Measurements from ENCODE around the gene MMAA.
"Not testable (repeated sequence)": the region's sequence is repeated elsewhere in the genome, so short reads cannot be mapped to it uniquely, and the experiment has no call there.

Gene MMAA

GRCh38 chr4:145679991-145680455, 60.8 kb downstream of the MMAA start, which contains the start of gene C4orf51:
Gene C4orf51 (plus strand): TSS chr4:145680146. CDS start chr4:145680204, 58 bp downstream.
- H3K4me3 ChIP-seq (ENCODE audit: extremely low read depth, insufficient read depth, low read length, poor library complexity, severe bottlenecking), result no peak within 1 kb of the TSS
- H3K4me1 ChIP-seq (ENCODE audit: control insufficient read depth, insufficient read depth, low read length, poor library complexity, severe bottlenecking), result peaks cover 11% of the 10 kb centered on the region
- H3K9me3 ChIP-seq (ENCODE audit: control insufficient read depth, low read length), result peaks cover 9% of the 10 kb centered on the region
- 81 to 86% methylated on average over 6 of the region's 6 CpGs for WGBS, 2 experiments (ENCODE audit: insufficient coverage in 2 of 2)
- no peaks in the 10 kb centered on the region for H3K36me3 ChIP-seq (ENCODE audit: control insufficient read depth, insufficient read depth, low read length)
- peak within 1 kb of the TSS; percentile 97 for H3K27ac ChIP-seq (ENCODE audit: low read depth, low read length, severe bottlenecking)

DNA sequence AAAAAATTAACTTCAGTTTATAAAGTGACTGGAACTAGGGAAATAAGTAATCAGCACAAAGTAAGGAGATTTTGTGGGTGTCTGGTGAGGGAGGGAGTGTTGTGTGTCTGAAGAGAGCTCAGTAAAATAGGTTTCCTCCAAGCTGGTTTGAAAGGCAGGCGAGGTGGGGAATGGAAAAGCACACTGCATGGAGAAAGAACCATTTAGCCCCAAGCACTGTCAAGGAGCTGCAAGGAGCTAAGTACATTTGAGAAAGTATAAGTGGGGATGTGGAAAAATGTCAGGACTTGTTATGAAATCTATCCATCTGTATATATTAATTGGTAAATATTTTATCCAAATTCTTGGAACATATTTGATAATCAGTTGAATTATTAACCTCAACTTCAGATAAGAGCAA, 61.7 kb downstream of the MMAA start:
- Histone ChIP-seq H3K27ac (ENCODE audit: low read depth, low read length, severe bottlenecking) (peak overlapping the region; percentile 97), H3K36me3 (ENCODE audit: control insufficient read depth, insufficient read depth, low read length) (no peaks in the 10 kb centered on the region), H3K9me3 (ENCODE audit: control insufficient read depth, low read length) (peaks cover 9% of the 10 kb centered on the region), H3K4me1 (ENCODE audit: control insufficient read depth, insufficient read depth, low read length, poor library complexity, severe bottlenecking) (peaks cover 11% of the 10 kb centered on the region), H3K4me3 (ENCODE audit: extremely low read depth, insufficient read depth, low read length, poor library complexity, severe bottlenecking) (no peak overlapping the region)
- 100% methylated on average over 1 of the region's 1 CpG for WGBS, 2 experiments (ENCODE audit: insufficient coverage in 2 of 2)

- H3K36me3 ChIP-seq (ENCODE audit: control insufficient read depth, insufficient read depth, low read length), result no peaks in the 10 kb centered on the region
- H3K4me3 ChIP-seq (ENCODE audit: extremely low read depth, insufficient read depth, low read length, poor library complexity, severe bottlenecking), result no peak overlapping the region
These were observed 62.3 kb downstream of the MMAA start for GRCh38 chr4:145681518-145681917.

GRCh38 chr4:145681956-145682355, 62.8 kb downstream of the MMAA start:
- Histone ChIP-seq H3K4me3 (ENCODE audit: extremely low read depth, insufficient read depth, low read length, poor library complexity, severe bottlenecking) (no peak overlapping the region), H3K9me3 (ENCODE audit: control insufficient read depth, low read length) (peaks cover 9% of the 10 kb centered on the region), H3K36me3 (ENCODE audit: control insufficient read depth, insufficient read depth, low read length) (no peaks in the 10 kb centered on the region), H3K27ac (ENCODE audit: low read depth, low read length, severe bottlenecking) (no peak overlapping the region), H3K4me1 (ENCODE audit: control insufficient read depth, insufficient read depth, low read length, poor library complexity, severe bottlenecking) (peaks cover 11% of the 10 kb centered on the region)
- no CpG with 5 or more reads among the region's 1 CpG for WGBS, 2 experiments (ENCODE audit: insufficient coverage in 2 of 2)

More at GRCh38 chr4:145681518-145681917, 62.3 kb downstream of the MMAA start:
- Histone ChIP-seq H3K27ac (ENCODE audit: low read depth, low read length, severe bottlenecking) (no peak overlapping the region), H3K9me3 (ENCODE audit: control insufficient read depth, low read length) (peaks cover 9% of the 10 kb centered on the region), H3K4me1 (ENCODE audit: control insufficient read depth, insufficient read depth, low read length, poor library complexity, severe bottlenecking) (peaks cover 11% of the 10 kb centered on the region)

- no peaks in the 10 kb centered on the region for H3K4me1 ChIP-seq (ENCODE audit: control insufficient read depth, insufficient read depth, low read length, poor library complexity, severe bottlenecking)
- H3K9me3 ChIP-seq (ENCODE audit: control insufficient read depth, low read length), result no peaks in the 10 kb centered on the region
- WGBS, 2 experiments (ENCODE audit: insufficient coverage in 2 of 2), result no CpG with 5 or more reads among the region's 2 CpGs
These were observed 67.8 kb downstream of the MMAA start for GRCh38 chr4:145686991-145687390.

GRCh38 chr4:145690610-145691009, 71.4 kb downstream of the MMAA start:
- Histone ChIP-seq H3K36me3 (ENCODE audit: control insufficient read depth, insufficient read depth, low read length) (no peaks in the 10 kb centered on the region), H3K9me3 (ENCODE audit: control insufficient read depth, low read length) (no peaks in the 10 kb centered on the region), H3K27ac (ENCODE audit: low read depth, low read length, severe bottlenecking) (no peak overlapping the region), H3K4me3 (ENCODE audit: extremely low read depth, insufficient read depth, low read length, poor library complexity, severe bottlenecking) (no peak overlapping the region), H3K4me1 (ENCODE audit: control insufficient read depth, insufficient read depth, low read length, poor library complexity, severe bottlenecking) (no peaks in the 10 kb centered on the region)
- WGBS, 2 experiments (ENCODE audit: insufficient coverage in 2 of 2), result 100% methylated on average over 1 of the region's 3 CpGs; no CpG with 5 or more reads in 1 of the 2 experiments

More at GRCh38 chr4:145686991-145687390, 67.8 kb downstream of the MMAA start:
- no peak overlapping the region for H3K4me3 ChIP-seq (ENCODE audit: extremely low read depth, insufficient read depth, low read length, poor library complexity, severe bottlenecking)
- H3K36me3 ChIP-seq (ENCODE audit: control insufficient read depth, insufficient read depth, low read length), result no peaks in the 10 kb centered on the region
- H3K27ac ChIP-seq (ENCODE audit: low read depth, low read length, severe bottlenecking), result no peak overlapping the region

GRCh38 chr4:145691416-145691815, 72.2 kb downstream of the MMAA start:
- not testable (repeated sequence) for H3K4me1 ChIP-seq (ENCODE audit: control insufficient read depth, insufficient read depth, low read length, poor library complexity, severe bottlenecking); H3K4me3 ChIP-seq (ENCODE audit: extremely low read depth, insufficient read depth, low read length, poor library complexity, severe bottlenecking); H3K27ac ChIP-seq (ENCODE audit: low read depth, low read length, severe bottlenecking); H3K9me3 ChIP-seq (ENCODE audit: control insufficient read depth, low read length); H3K36me3 ChIP-seq (ENCODE audit: control insufficient read depth, insufficient read depth, low read length)
- WGBS, 2 experiments (ENCODE audit: insufficient coverage in 2 of 2), result 89 to 100% methylated on average over 1 of the region's 2 CpGs

DNA sequence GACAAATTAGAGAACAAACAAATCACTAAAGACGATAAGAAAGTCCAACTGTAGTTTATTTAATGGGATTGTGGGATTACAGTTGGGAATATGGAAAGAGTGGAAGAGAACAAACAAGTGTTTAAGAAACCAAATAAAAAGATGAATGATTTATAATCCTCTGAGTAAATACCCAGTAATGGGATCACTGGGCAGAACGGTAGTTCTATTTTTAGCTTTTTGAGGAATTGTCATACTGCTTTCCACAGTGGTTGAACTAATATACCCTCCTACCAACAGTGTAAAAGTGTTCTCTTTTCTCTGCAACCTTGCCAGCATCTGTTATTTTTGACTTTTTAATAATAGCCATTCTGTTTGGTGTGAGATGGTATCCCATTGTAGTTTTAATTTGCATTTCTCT, 75.7 kb downstream of the MMAA start:
- Histone ChIP-seq H3K27ac (ENCODE audit: low read depth, low read length, severe bottlenecking) (no peak overlapping the region), H3K9me3 (ENCODE audit: control insufficient read depth, low read length) (no peaks in the 10 kb centered on the region), H3K4me3 (ENCODE audit: extremely low read depth, insufficient read depth, low read length, poor library complexity, severe bottlenecking) (no peak overlapping the region), H3K36me3 (ENCODE audit: control insufficient read depth, insufficient read depth, low read length) (no peaks in the 10 kb centered on the region), H3K4me1 (ENCODE audit: control insufficient read depth, insufficient read depth, low read length, poor library complexity, severe bottlenecking) (no peaks in the 10 kb centered on the region)
- WGBS, 2 experiments (ENCODE audit: insufficient coverage in 2 of 2), result no CpG with 5 or more reads among the region's 2 CpGs

DNA sequence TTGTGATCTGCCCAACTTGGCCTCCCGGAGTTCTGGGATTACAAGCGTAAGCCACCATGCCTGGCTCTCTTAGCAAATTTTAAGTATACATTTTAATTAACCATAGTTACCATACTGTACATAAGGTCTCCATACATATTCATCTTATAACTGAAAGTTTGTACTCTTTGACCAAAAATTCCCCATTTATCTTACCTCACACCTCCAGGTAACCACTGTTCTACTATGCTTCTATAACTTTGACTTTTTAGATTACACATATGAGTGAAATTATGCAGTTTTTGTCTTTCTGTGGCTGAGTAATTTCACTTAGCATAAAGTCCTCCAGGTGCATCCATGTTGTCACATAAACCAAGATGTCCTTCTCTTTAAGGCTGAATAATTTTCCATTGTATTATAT, 78.1 kb downstream of the MMAA start:
- no peaks in the 10 kb centered on the region for H3K9me3 ChIP-seq (ENCODE audit: control insufficient read depth, low read length)
- 100% methylated on average over 2 of the region's 2 CpGs; no CpG with 5 or more reads in 1 of the 2 experiments for WGBS, 2 experiments (ENCODE audit: insufficient coverage in 2 of 2)
- no peak overlapping the region for H3K4me3 ChIP-seq (ENCODE audit: extremely low read depth, insufficient read depth, low read length, poor library complexity, severe bottlenecking)
- H3K4me1 ChIP-seq (ENCODE audit: control insufficient read depth, insufficient read depth, low read length, poor library complexity, severe bottlenecking), result no peaks in the 10 kb centered on the region
- no peaks in the 10 kb centered on the region for H3K36me3 ChIP-seq (ENCODE audit: control insufficient read depth, insufficient read depth, low read length)
- no peak overlapping the region for H3K27ac ChIP-seq (ENCODE audit: low read depth, low read length, severe bottlenecking)

DNA sequence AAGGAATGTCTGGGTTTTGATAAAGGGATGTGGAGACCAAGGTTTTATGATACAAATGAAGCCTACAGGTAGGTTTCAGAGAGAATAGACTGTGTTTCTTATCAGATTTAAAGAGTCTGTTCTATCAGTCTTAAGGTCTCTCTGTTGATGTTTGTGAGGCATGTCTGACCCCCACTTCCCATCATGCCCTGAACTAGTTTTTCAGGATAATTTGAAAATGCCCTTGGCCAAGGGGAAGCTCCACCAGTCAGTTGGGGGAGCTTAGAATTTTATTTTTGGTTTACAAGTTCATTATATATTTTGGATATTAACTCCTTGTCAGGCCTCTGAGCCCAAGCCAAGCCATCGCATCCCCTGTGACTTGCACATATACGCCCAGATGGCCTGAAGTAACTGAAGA, 79.3 kb downstream of the MMAA start:
- H3K27ac ChIP-seq (ENCODE audit: low read depth, low read length, severe bottlenecking), result no peak overlapping the region
- no CpG with 5 or more reads among the region's 2 CpGs for WGBS, 2 experiments (ENCODE audit: insufficient coverage in 2 of 2)
- no peaks in the 10 kb centered on the region for H3K36me3 ChIP-seq (ENCODE audit: control insufficient read depth, insufficient read depth, low read length)
- H3K4me1 ChIP-seq (ENCODE audit: control insufficient read depth, insufficient read depth, low read length, poor library complexity, severe bottlenecking), result no peaks in the 10 kb centered on the region
- H3K9me3 ChIP-seq (ENCODE audit: control insufficient read depth, low read length), result no peaks in the 10 kb centered on the region
- H3K4me3 ChIP-seq (ENCODE audit: extremely low read depth, insufficient read depth, low read length, poor library complexity, severe bottlenecking), result no peak overlapping the region

DNA sequence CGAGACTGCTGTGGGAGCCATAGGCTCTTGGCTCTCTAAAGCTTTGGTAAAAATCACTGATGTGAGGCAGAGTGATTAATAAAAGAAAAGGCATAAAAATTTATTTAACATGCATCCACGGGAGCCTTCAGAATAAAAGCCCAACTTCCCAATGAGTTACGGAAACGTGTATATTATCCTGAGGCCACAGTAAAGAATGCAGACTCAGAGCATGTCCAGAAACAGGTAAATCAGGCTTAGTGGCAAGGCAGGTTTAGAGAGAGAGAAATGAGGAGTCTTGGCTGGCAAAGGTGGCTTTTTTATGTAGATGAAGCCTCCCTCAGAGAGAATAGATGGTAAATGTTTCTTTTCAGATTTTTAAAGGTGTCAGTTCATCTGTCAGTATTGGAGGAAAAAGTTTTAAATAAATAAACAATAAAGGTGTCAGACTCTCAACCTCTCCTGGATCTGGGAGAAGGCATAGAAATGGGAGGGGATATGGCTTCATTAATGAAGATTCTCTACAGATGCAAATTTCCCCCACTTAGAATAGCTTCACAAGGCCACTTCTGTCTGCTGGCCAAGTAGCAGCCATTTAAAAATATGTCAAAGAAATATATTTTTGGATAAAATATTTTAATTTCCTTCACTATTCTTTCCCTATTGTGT, 84.8 kb downstream of the MMAA start:
- 60% methylated on average over 2 of the region's 4 CpGs; no CpG with 5 or more reads in 1 of the 2 experiments for WGBS, 2 experiments (ENCODE audit: insufficient coverage in 2 of 2)
- no peaks in the 10 kb centered on the region for H3K36me3 ChIP-seq (ENCODE audit: control insufficient read depth, insufficient read depth, low read length)
- H3K27ac ChIP-seq (ENCODE audit: low read depth, low read length, severe bottlenecking), result no peak overlapping the region
- no peak overlapping the region for H3K4me3 ChIP-seq (ENCODE audit: extremely low read depth, insufficient read depth, low read length, poor library complexity, severe bottlenecking)
- no peaks in the 10 kb centered on the region for H3K9me3 ChIP-seq (ENCODE audit: control insufficient read depth, low read length)
- H3K4me1 ChIP-seq (ENCODE audit: control insufficient read depth, insufficient read depth, low read length, poor library complexity, severe bottlenecking), result no peaks in the 10 kb centered on the region

Measured in mesodermal cell (in vitro differentiated cells).